Adrenal gland (tissue), 5 donors: ENCODE measurements around the gene CD164.

Experiments used
- POLR2A ChIP-seq, 2 donors: fragments of 450-650 bp; IDR thresholded peaks; one replicate each; pipeline ENCODE4 v1.6.1; 2017; ENCODE audit warnings: antibody characterized with exemption in 2 of 2, mild to moderate bottlenecking in 2 of 2, moderate library complexity in 1 of 2
- TF ChIP-seq, protein P1 (sequence below), 6 experiments: fragments of 450-650 bp in 4 of 6; fragments of 200-600 bp in 2 of 6; sonication (generic) in 1 of 6; IDR thresholded peaks; 1 replicate in 5 of 6; 2 replicates in 1 of 6; pipeline versions ENCODE4 v1.5.1 to v1.8.0; 2016 to 2021; ENCODE audit warnings: antibody characterized with exemption in 6 of 6, mild to moderate bottlenecking in 2 of 6, moderate library complexity in 1 of 6
- donor health status: DM: no; HTN: no; CAD: no.

DNA sequence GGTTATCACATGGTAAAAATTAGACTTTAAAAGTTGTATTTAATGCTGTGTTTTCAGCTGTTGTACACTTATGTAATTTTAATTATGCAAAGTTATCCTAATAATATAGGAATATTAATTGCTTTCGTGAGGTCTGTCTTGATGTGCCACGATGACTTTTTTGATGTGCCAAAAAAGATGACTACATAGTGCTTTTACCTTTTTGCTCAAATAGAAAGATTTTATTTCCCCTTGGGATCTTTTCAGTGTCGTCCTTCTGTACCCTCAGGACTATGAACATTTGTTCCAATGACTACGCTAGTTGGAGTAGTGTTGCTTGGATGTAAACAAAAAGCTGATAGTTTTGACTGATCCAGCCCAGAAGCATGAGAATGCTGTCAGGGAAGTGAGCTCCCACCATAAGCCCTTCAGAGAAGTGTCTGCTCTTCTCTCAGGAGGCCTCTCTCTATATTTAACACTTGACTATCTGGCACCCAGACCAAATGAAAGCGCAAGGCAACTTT lies 1.2 kb upstream of the CD164 start:
- TF ChIP-seq, protein P1, sequence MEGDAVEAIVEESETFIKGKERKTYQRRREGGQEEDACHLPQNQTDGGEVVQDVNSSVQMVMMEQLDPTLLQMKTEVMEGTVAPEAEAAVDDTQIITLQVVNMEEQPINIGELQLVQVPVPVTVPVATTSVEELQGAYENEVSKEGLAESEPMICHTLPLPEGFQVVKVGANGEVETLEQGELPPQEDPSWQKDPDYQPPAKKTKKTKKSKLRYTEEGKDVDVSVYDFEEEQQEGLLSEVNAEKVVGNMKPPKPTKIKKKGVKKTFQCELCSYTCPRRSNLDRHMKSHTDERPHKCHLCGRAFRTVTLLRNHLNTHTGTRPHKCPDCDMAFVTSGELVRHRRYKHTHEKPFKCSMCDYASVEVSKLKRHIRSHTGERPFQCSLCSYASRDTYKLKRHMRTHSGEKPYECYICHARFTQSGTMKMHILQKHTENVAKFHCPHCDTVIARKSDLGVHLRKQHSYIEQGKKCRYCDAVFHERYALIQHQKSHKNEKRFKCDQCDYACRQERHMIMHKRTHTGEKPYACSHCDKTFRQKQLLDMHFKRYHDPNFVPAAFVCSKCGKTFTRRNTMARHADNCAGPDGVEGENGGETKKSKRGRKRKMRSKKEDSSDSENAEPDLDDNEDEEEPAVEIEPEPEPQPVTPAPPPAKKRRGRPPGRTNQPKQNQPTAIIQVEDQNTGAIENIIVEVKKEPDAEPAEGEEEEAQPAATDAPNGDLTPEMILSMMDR (IDR thresholded peaks at IDR 0.05): no peak
- no peak for TF ChIP-seq POLR2A (IDR thresholded peaks at IDR 0.05)
